Measurements from ENCODE around the gene STON1. TPM values are rescaled to one million over a fixed set of nuclear protein-coding genes. Genes with fewer than 3 reads are reported as not detected.
A peak's percentile ranks its signal among the peaks of the same experiment; 100 is the strongest.

The STON1 gene
- total RNA-seq, 1 donor, result 24.6 TPM

- no peak overlapping the region for H3K4me3 ChIP-seq (ENCODE audit: low read depth, low read length)
- no peak for TF ChIP-seq CTCF (IDR thresholded peaks at IDR 0.05; ENCODE audit: insufficient read depth, low read length)
- peak; percentile 68 for DNase-seq (ENCODE audit: low read depth)
These were observed 2.6 kb upstream of the STON1 start for GRCh38 chr2:48527226-48527885.

- no peak for DNase-seq (ENCODE audit: low read depth)
- no peak for TF ChIP-seq CTCF (IDR thresholded peaks at IDR 0.05; ENCODE audit: insufficient read depth, low read length)
- H3K4me3 ChIP-seq (ENCODE audit: low read depth, low read length), result no peak overlapping the region
These were observed 1.5 kb upstream of the STON1 start for GRCh38 chr2:48528431-48528830.

- no peak overlapping the region for H3K4me3 ChIP-seq (ENCODE audit: low read depth, low read length)
- no peak for DNase-seq (ENCODE audit: low read depth)
- TF ChIP-seq CTCF (IDR thresholded peaks at IDR 0.05; ENCODE audit: insufficient read depth, low read length), result no peak
These were observed 760 bp upstream of the STON1 start for GRCh38 chr2:48529194-48529593.

- no peak for DNase-seq (ENCODE audit: low read depth)
- H3K4me3 ChIP-seq (ENCODE audit: low read depth, low read length), result peak overlapping the region; percentile 69
- TF ChIP-seq CTCF (IDR thresholded peaks at IDR 0.05; ENCODE audit: insufficient read depth, low read length), result no peak
These were observed 300 bp upstream of the STON1 start for GRCh38 chr2:48529676-48530032.

- TF ChIP-seq CTCF (IDR thresholded peaks at IDR 0.05; ENCODE audit: insufficient read depth, low read length), result no peak
- DNase-seq (ENCODE audit: low read depth), result peak; percentile 72
- peak overlapping the region; percentile 69 for H3K4me3 ChIP-seq (ENCODE audit: low read depth, low read length)
These were observed 1.2 kb downstream of the STON1 start for GRCh38 chr2:48531141-48531648.

- DNase-seq (ENCODE audit: low read depth), result no peak
- TF ChIP-seq CTCF (IDR thresholded peaks at IDR 0.05; ENCODE audit: insufficient read depth, low read length), result no peak
- no peak overlapping the region for H3K4me3 ChIP-seq (ENCODE audit: low read depth, low read length)
These were observed 2.2 kb downstream of the STON1 start for GRCh38 chr2:48532174-48532573.

- H3K4me3 ChIP-seq (ENCODE audit: low read depth, low read length), result no peak overlapping the region
- DNase-seq (ENCODE audit: low read depth), result no peak
- TF ChIP-seq CTCF (IDR thresholded peaks at IDR 0.05; ENCODE audit: insufficient read depth, low read length), result no peak
These were observed 2.9 kb downstream of the STON1 start for GRCh38 chr2:48532824-48533223.
